HEK293T (cell line): Measurements from ENCODE around the gene NEGR1.

ENCODE experiments used
- CTCF ChIA-PET: fragments of 350-600 bp; formaldehyde crosslinking; extraction: SDS; loops from one replicate; lab custom pipeline; 2021; ENCODE audit warnings: antibody characterized with exemption, inconsistent platforms; lab: Yijun Ruan, JAX
- POLR2A ChIA-PET: fragments of 350-600 bp; formaldehyde crosslinking; extraction: SDS; loops from one replicate; lab custom pipeline; 2020; ENCODE audit warnings: antibody characterized with exemption, inconsistent platforms; lab: Yijun Ruan, JAX
- DNase-seq: peaks from one replicate; pipeline ENCODE4 v3.0.0; 2012; ENCODE audit warnings: mixed read lengths; ENCODE audit errors: extremely low spot score
- ARNT ChIP-seq: fragments of 450-650 bp; IDR thresholded peaks from 2 replicates; pipeline ENCODE4 v1.6.1; 2017; ENCODE audit warnings: mild to moderate bottlenecking
- BHLHE40 ChIP-seq: fragments of 450-650 bp; IDR thresholded peaks from 2 replicates; pipeline ENCODE4 v1.6.1; 2016; ENCODE audit warnings: mild to moderate bottlenecking, moderate library complexity, borderline replicate concordance
- CTBP1 ChIP-seq: fragments of 450-650 bp; IDR thresholded peaks from 2 replicates; pipeline ENCODE4 v1.6.1; 2016; ENCODE audit warnings: borderline replicate concordance
- ELF4 ChIP-seq: fragments of 450-650 bp; IDR thresholded peaks from 2 replicates; pipeline ENCODE4 v1.6.1; 2017; ENCODE audit warnings: antibody characterized with exemption
- FOXA1 ChIP-seq: fragments of 450-650 bp; IDR thresholded peaks from 2 replicates; pipeline ENCODE4 v1.6.1; 2016; ENCODE audit warnings: mild to moderate bottlenecking
- FOXK2 ChIP-seq: fragments of 450-650 bp; IDR thresholded peaks from 2 replicates; pipeline ENCODE4 v1.6.1; 2016; ENCODE audit warnings: mild to moderate bottlenecking
- FOXM1 ChIP-seq: fragments of 450-650 bp; IDR thresholded peaks from 2 replicates; pipeline ENCODE4 v1.6.1; 2017; ENCODE audit warnings: mild to moderate bottlenecking, borderline replicate concordance
- HDGF ChIP-seq: fragments of 450-650 bp; IDR thresholded peaks from 2 replicates; pipeline ENCODE4 v1.6.1; 2017; ENCODE audit warnings: antibody characterized with exemption, borderline replicate concordance
- L3MBTL2 ChIP-seq: fragments of 450-650 bp; conservative IDR thresholded peaks from 2 replicates; pipeline ENCODE4 v1.6.1; 2016; ENCODE audit warnings: mild to moderate bottlenecking
- LEF1 ChIP-seq: fragments of 450-650 bp; IDR thresholded peaks from 2 replicates; pipeline ENCODE4 v1.6.1; 2017; ENCODE audit warnings: mild to moderate bottlenecking, borderline replicate concordance
- NFRKB ChIP-seq: fragments of 450-650 bp; IDR thresholded peaks from 2 replicates; pipeline ENCODE4 v1.6.1; 2016; ENCODE audit warnings: mild to moderate bottlenecking, moderate library complexity
- SP1 ChIP-seq: fragments of 450-650 bp; IDR thresholded peaks from 2 replicates; pipeline ENCODE4 v1.6.1; 2017
- SUZ12 ChIP-seq: fragments of 450-650 bp; IDR thresholded peaks from 2 replicates; pipeline ENCODE4 v1.6.1; 2016; ENCODE audit warnings: mild to moderate bottlenecking
- TARDBP ChIP-seq: fragments of 450-650 bp; IDR thresholded peaks from 2 replicates; pipeline ENCODE4 v1.6.1; 2016
- ZNF384 ChIP-seq: fragments of 450-650 bp; IDR thresholded peaks from 2 replicates; pipeline ENCODE4 v1.6.1; 2016
- TF ChIP-seq, protein P1 (sequence below): fragments of 450-650 bp; IDR thresholded peaks from 2 replicates; pipeline ENCODE4 v1.6.1; 2016

Gene NEGR1

DNA sequence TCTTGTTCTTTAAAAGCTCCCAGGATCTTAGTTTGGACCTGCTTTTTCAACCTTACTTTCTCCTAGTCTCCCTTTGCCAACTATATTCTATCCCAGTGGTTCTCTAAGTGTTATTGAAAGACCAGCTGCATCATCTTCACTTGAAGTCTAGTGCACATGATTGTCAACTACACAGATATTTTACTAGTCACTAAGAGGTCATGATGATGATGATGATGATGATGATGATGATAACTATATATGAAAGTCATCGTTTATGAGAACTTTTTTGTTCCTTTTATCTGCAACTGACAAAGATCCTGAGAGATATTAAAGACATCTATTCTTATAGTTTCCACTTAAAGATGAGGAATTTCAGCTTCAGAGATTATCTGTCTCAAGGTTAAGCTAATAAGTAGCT, 722.5 kb downstream of the NEGR1 start:
- CTCF ChIA-PET, result no interaction called here
- POLR2A ChIA-PET, result no interaction called here
- TF ChIP-seq FOXA1 (no peak), ELF4 (no peak), LEF1 (no peak), FOXM1 (no peak), L3MBTL2 (no peak), SP1 (no peak), NFRKB (no peak), ARNT (no peak), HDGF (no peak), SUZ12 (no peak), TARDBP (no peak)
- TF ChIP-seq, protein P1, sequence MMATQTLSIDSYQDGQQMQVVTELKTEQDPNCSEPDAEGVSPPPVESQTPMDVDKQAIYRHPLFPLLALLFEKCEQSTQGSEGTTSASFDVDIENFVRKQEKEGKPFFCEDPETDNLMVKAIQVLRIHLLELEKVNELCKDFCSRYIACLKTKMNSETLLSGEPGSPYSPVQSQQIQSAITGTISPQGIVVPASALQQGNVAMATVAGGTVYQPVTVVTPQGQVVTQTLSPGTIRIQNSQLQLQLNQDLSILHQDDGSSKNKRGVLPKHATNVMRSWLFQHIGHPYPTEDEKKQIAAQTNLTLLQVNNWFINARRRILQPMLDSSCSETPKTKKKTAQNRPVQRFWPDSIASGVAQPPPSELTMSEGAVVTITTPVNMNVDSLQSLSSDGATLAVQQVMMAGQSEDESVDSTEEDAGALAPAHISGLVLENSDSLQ, result no peak
- DNase-seq, result no peak

DNA sequence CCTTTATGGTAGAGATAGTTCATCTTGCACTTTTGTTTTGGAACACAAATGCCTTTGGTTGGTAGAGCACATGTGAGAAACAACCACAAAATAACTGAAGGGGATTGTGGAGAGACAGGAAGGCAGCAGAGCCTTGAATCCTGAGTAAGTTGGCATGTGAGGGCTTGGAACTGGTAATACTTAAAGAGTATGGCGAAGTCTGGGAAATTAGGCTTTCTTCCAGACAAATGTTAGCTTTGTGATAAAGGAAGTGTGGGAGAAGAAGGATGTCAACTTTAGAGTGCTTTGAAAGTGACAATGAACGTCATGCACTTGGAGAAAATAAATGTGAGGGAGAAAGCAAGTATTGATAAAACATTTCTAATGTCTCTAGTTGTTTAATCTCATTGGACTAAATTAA, 725.2 kb downstream of the NEGR1 start:
- TF ChIP-seq NFRKB (no peak), ARNT (no peak), HDGF (no peak)
- POLR2A ChIA-PET, result no interaction called here
- CTCF ChIA-PET, result no interaction called here
- no peak for DNase-seq

DNA sequence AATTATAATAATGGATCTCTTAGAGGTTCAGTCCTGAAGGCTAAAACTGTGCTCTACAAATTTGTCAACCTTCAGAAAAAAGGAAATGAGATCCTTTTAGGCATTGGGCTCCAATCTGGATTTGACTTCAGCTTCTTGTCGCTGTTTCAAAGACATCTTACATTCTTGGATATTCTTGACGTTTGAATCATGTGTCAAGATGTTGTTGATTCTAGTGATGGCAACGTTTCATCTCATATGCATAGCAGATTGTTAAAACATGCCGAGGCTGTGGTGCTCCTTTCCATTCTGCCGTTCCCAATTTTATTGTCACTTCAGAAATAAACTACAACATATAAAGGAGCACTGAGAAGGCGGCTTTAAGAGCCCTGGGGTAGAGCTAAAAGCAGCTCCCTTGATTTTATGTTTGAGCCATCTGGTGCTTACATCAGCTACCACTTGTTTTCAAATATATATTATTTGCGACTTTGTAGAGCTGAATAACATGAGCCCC, 733.9 kb downstream of the NEGR1 start:
- DNase-seq, result no peak
- POLR2A ChIA-PET, result no interaction called here
- TF ChIP-seq NFRKB (no peak), FOXK2 (no peak)
- CTCF ChIA-PET, result no interaction called here

DNA sequence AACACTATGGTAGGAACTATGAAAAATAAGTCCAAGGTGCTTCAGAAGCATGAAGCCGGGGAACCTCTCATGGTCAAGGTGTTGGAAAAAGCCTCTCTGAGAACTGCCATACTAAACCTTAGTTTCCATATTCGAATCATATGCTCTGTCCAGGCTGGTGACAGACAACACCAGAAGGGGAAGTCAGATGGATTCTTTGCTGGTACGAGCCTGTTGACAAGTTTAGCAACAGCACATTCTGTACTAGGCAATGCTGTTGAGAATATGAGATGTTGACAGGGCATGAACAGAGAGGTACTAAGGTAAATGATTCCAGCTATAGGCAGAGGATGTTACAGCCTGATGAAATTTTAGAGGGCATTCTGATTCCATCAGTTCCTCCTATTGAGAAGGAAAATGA, 740.2 kb downstream of the NEGR1 start:
- no peak for DNase-seq
- TF ChIP-seq TARDBP (no peak), ELF4 (no peak)
- TF ChIP-seq, protein P1, result no peak
- ChIA-PET CTCF (no interaction called here), POLR2A (no interaction called here)

DNA sequence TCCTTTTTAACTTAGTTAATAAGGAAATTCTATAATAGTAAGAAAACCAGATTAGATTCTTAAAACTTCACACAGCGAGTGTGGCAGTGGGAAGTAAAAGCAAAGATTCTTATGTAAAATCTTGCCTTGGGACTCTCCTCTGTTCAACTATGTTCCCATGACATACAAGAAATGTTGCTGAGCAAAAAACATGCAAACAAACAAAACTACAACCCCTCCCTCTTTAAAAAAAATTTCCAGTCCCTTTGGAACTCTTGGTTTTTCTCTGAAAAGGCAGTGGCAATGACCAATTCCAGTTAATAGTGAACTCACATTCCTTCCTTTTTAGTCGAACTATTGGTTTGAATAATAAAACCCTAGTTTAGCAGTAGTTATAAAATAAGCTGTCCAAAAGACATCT, 748.4 kb downstream of the NEGR1 start:
- DNase-seq, result no peak
- TF ChIP-seq FOXK2 (no peak), FOXA1 (no peak), SUZ12 (no peak), FOXM1 (no peak), BHLHE40 (no peak), L3MBTL2 (no peak), TARDBP (no peak), HDGF (no peak), NFRKB (no peak)
- TF ChIP-seq, protein P1, result no peak
- CTCF ChIA-PET, result no interaction called here
- POLR2A ChIA-PET, result no interaction called here

DNA sequence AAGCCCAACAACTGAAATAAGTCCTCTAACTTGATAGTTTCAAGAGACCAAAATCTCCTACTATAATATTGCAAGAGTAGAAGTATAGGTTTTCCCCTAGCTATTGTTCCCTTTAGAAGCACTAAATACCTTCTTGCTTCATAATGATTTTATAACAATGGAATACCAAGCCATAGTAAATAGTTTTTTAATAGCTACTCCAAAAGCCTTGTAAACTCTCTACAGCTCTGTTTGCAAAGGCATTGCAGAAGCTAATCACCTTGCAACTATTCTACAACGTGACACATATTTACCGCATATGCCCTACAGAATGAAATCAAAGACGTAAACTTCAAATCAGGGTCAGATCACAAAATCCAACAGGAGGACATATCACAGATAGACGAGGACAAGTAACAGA, 750.0 kb downstream of the NEGR1 start:
- TF ChIP-seq CTBP1, result no peak
- TF ChIP-seq, protein P1, result no peak
- no peak for TF ChIP-seq FOXK2
- ChIA-PET POLR2A (no interaction called here), CTCF (no interaction called here)
- no peak for DNase-seq

DNA sequence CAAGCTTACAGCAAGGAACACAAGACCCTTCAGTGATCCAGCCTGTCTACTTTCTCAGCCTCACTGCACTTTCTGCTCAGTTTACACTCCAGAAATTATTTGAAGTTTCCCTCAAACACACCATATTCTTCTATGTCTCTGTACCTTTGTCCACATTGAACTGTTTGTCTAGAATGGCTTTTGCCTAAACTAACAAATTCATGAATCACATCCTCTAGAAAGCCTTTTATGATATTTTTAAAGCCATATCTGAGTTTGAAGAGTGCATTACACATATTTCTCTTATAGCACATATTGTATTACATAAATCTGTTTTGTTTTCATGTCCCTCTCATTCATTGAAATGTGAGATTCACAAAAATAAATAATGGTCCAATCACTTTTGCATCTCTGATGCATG, 755.5 kb downstream of the NEGR1 start:
- ChIA-PET CTCF (no interaction called here), POLR2A (no interaction called here)
- no peak for DNase-seq
- TF ChIP-seq ARNT, result no peak
- TF ChIP-seq FOXK2, result no peak
- no peak for TF ChIP-seq SUZ12
- TF ChIP-seq TARDBP, result no peak
- no peak for TF ChIP-seq SP1
- TF ChIP-seq ZNF384, result no peak
- TF ChIP-seq FOXM1, result no peak
- TF ChIP-seq BHLHE40, result no peak
- no peak for TF ChIP-seq HDGF
- no peak for TF ChIP-seq L3MBTL2
- no peak for TF ChIP-seq CTBP1
- TF ChIP-seq LEF1, result no peak
- TF ChIP-seq ELF4, result no peak
- TF ChIP-seq, protein P1, result no peak
- TF ChIP-seq NFRKB, result no peak
- no peak for TF ChIP-seq FOXA1
